DOHH2 (cell line): ENCODE measurements around the gene TMEM255B.

ENCODE experiments used
- H3F3A ChIP-seq: fragments of 200-600 bp; sonication (generic), shearing (Covaris generic); 2 replicates; pipeline ENCODE4 v1.6.0; 2016; ENCODE audit warnings: antibody characterized with exemption, mild to moderate bottlenecking; ENCODE audit not compliant: control insufficient read depth, insufficient read depth
- H3K27ac ChIP-seq: fragments of 200-600 bp; sonication (generic); 2 replicates; pipeline ENCODE4 v1.5.1; 2014; ENCODE audit warnings: low read depth, mild to moderate bottlenecking, low read length, moderate library complexity
- H3K27me3 ChIP-seq: fragments of 200-600 bp; sonication (generic); 2 replicates; pipeline ENCODE4 v1.6.1; 2014; ENCODE audit warnings: mild to moderate bottlenecking, low read length, mixed read lengths; ENCODE audit not compliant: control insufficient read depth
- H3K36me3 ChIP-seq: fragments of 200-600 bp; sonication (generic); 2 replicates; pipeline ENCODE4 v1.6.1; 2014; ENCODE audit warnings: mild to moderate bottlenecking, low read length, moderate library complexity, mixed read lengths; ENCODE audit not compliant: control insufficient read depth
- H3K4me1 ChIP-seq: fragments of 200-600 bp; sonication (generic); 2 replicates; pipeline ENCODE4 v1.6.1; 2014; ENCODE audit warnings: mild to moderate bottlenecking, low read length, mixed read lengths; ENCODE audit not compliant: control insufficient read depth
- H3K4me2 ChIP-seq: fragments of 200-600 bp; sonication (generic); 2 replicates; pipeline ENCODE4 v1.6.0; 2014; ENCODE audit warnings: mild to moderate bottlenecking, low read length, moderate library complexity
- H3K4me3 ChIP-seq: fragments of 200-600 bp; sonication (generic); 2 replicates; pipeline ENCODE4 v1.5.1; 2014; ENCODE audit warnings: mild to moderate bottlenecking, low read length, mixed read lengths
- H3K79me2 ChIP-seq: fragments of 200-600 bp; sonication (generic); 2 replicates; pipeline ENCODE4 v1.6.1; 2014; ENCODE audit warnings: mild to moderate bottlenecking, low read length, mixed read lengths; ENCODE audit not compliant: control insufficient read depth
- H3K9me2 ChIP-seq: fragments of 200-600 bp; sonication (generic); replicated peaks from 2 replicates; pipeline ENCODE4 v1.6.1; 2014; ENCODE audit warnings: mild to moderate bottlenecking, low read length, mixed read lengths; ENCODE audit not compliant: control insufficient read depth
- H3K9me3 ChIP-seq: fragments of 200-600 bp; sonication (generic); 2 replicates; pipeline ENCODE4 v1.6.1; 2014; ENCODE audit warnings: antibody characterized with exemption, low read length, mixed read lengths; ENCODE audit not compliant: control insufficient read depth, insufficient read depth
- H4K20me1 ChIP-seq: fragments of 200-600 bp; sonication (generic); 2 replicates; pipeline ENCODE4 v1.6.0; 2014; ENCODE audit warnings: low read depth, mild to moderate bottlenecking, antibody characterized with exemption, low read length, moderate library complexity; ENCODE audit not compliant: control insufficient read depth, insufficient read depth
- EZH2phosphoT487 ChIP-seq: fragments of 200-600 bp; sonication (generic); IDR thresholded peaks from 2 replicates; pipeline ENCODE4 v1.6.1; 2017; ENCODE audit warnings: borderline replicate concordance, mild to moderate bottlenecking, antibody characterized with exemption, low read length, moderate library complexity, mixed read lengths
- TF ChIP-seq, protein P1 (sequence below): fragments of 200-600 bp; sonication (generic); IDR thresholded peaks from one replicate; pipeline ENCODE4 v1.5.1; 2014; ENCODE audit warnings: antibody characterized with exemption, mild to moderate bottlenecking, low read depth, low read length; ENCODE audit not compliant: poor library complexity, severe bottlenecking

TMEM255B gene

DNA sequence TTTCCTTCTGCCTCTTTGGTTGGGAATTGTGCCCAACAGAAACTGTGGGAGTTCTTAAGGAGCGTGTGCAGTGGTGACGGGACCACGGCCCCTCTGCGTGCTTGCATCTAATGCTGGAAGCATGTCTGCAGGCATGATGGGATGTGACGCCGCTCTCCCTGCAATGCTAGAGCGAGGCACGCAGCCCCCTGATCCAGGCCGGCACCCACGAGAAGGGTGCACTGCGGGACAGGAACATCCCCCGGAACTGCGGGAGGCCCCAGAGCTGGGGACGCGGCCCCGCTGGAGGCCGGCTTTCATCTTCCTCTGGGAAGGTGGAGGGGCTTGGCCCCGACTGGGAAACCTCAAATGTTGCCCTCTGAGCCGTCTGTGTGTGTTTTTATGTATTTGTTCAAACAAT is 32.7 kb downstream of the TMEM255B start:
- no peaks in the 10 kb centered on the region for H3K4me1 ChIP-seq
- H3K9me3 ChIP-seq: no peaks in the 10 kb centered on the region
- H3K27me3 ChIP-seq: no peaks in the 10 kb centered on the region
- TF ChIP-seq, protein P1, sequence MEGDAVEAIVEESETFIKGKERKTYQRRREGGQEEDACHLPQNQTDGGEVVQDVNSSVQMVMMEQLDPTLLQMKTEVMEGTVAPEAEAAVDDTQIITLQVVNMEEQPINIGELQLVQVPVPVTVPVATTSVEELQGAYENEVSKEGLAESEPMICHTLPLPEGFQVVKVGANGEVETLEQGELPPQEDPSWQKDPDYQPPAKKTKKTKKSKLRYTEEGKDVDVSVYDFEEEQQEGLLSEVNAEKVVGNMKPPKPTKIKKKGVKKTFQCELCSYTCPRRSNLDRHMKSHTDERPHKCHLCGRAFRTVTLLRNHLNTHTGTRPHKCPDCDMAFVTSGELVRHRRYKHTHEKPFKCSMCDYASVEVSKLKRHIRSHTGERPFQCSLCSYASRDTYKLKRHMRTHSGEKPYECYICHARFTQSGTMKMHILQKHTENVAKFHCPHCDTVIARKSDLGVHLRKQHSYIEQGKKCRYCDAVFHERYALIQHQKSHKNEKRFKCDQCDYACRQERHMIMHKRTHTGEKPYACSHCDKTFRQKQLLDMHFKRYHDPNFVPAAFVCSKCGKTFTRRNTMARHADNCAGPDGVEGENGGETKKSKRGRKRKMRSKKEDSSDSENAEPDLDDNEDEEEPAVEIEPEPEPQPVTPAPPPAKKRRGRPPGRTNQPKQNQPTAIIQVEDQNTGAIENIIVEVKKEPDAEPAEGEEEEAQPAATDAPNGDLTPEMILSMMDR: no peak
- TF ChIP-seq EZH2phosphoT487: no peak
- no peak overlapping the region for H3K4me2 ChIP-seq
- no peaks in the 10 kb centered on the region for H3K79me2 ChIP-seq
- no peaks in the 10 kb centered on the region; the same call in 1 of the 2 replicates for H4K20me1 ChIP-seq
- no peaks in the 10 kb centered on the region for H3F3A ChIP-seq
- no peak overlapping the region for H3K27ac ChIP-seq
- H3K4me3 ChIP-seq: no peak overlapping the region
- H3K9me2 ChIP-seq: no peaks in the 10 kb centered on the region
- no peaks in the 10 kb centered on the region for H3K36me3 ChIP-seq

- Histone ChIP-seq H3K4me3 (no peak overlapping the region), H3K4me2 (no peak overlapping the region), H3K9me3 (no peaks in the 10 kb centered on the region), H4K20me1 (no peaks in the 10 kb centered on the region; the same call in 1 of the 2 replicates), H3K36me3 (no peaks in the 10 kb centered on the region), H3K79me2 (no peaks in the 10 kb centered on the region), H3K27me3 (no peaks in the 10 kb centered on the region), H3K9me2 (no peaks in the 10 kb centered on the region), H3F3A (no peaks in the 10 kb centered on the region), H3K4me1 (no peaks in the 10 kb centered on the region), H3K27ac (no peak overlapping the region)
- TF ChIP-seq EZH2phosphoT487: no peak
- TF ChIP-seq, protein P1: no peak
Measured at GRCh38 chr13:113792236-113792770, 33.3 kb downstream of the TMEM255B start.

DNA sequence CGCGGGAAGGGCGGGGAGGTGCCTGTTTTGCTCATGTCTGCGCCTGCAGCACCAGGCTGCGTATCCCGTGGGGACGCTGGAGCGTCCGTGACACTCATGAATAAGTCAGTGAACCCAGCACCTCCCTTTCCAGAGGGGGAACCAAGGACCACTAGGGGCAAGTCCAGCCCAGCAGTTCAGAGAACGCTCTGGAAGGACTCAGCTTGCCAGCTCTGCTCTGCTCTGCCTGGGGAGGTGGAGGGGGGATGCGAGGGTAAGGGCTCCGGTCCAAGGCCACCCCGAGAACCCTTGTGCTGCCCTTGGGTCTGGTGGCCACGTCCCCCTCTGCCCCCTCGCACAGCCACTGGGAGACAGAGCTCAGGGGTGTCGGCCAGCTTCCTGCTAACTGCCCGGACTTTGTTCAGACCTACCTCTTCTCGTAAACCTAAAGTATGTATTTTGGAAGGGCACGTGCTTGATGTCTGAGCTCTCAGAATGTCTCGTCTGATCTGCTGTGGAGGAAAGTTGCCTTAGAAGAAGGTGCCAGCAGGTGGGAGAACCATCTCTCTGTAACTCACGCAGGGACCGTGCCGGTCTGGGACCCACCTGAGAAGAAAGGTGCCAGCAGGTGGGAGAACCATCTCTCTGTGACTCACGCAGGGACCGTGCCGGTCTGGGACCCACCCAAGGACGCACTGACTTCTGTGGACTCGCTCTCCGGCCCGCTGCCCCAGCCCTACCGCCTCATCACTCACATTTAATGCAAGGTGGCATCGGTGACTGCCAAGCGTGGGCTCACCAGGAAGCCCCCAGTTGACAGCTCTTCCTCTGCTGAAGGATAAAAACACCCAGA is 34.1 kb downstream of the TMEM255B start:
- no peaks in the 10 kb centered on the region for H3K79me2 ChIP-seq
- no peak for TF ChIP-seq EZH2phosphoT487
- TF ChIP-seq, protein P1: no peak
- no peaks in the 10 kb centered on the region for H3K9me2 ChIP-seq
- H3K4me1 ChIP-seq: no peaks in the 10 kb centered on the region
- H3K4me3 ChIP-seq: no peak overlapping the region
- H3K9me3 ChIP-seq: no peaks in the 10 kb centered on the region
- H3F3A ChIP-seq: no peaks in the 10 kb centered on the region
- H3K27me3 ChIP-seq: no peaks in the 10 kb centered on the region
- no peaks in the 10 kb centered on the region; the same call in 1 of the 2 replicates for H4K20me1 ChIP-seq
- H3K27ac ChIP-seq: no peak overlapping the region
- H3K36me3 ChIP-seq: no peaks in the 10 kb centered on the region
- H3K4me2 ChIP-seq: no peak overlapping the region
